HUES6 (cell line): Measurements from ENCODE around the gene ANKRD16.

Experiments
- H3K27ac ChIP-seq: 2 replicates; pipeline ENCODE4 v1.7.0; 2013; ENCODE audit warnings: low read depth, mild to moderate bottlenecking, low read length, inconsistent platforms
- H3K27me3 ChIP-seq: 2 replicates; pipeline ENCODE4 v1.6.1; 2013; ENCODE audit warnings: low read length; ENCODE audit not compliant: control insufficient read depth, insufficient read depth
- H3K36me3 ChIP-seq: 2 replicates; pipeline ENCODE4 v1.6.1; 2013; ENCODE audit warnings: low read length; ENCODE audit not compliant: control insufficient read depth, insufficient read depth
- H3K4me1 ChIP-seq: 2 replicates; pipeline ENCODE4 v1.6.1; 2013; ENCODE audit warnings: low read length; ENCODE audit not compliant: control insufficient read depth, insufficient read depth
- H3K4me3 ChIP-seq: 2 replicates; pipeline ENCODE4 v1.5.1; 2013; ENCODE audit warnings: low read depth, low read length
- H3K9ac ChIP-seq: one replicate; pipeline ENCODE4 v1.6.1; 2013; ENCODE audit warnings: mild to moderate bottlenecking, low read length
- H3K9me3 ChIP-seq: 2 replicates; pipeline ENCODE4 v1.6.1; 2013; ENCODE audit warnings: low read depth, low read length; ENCODE audit not compliant: control insufficient read depth, insufficient read depth

The ANKRD16 gene

GRCh38 chr10:5903563-5903962 lies 13.9 kb upstream of the ANKRD16 start:
- Histone ChIP-seq H3K9me3 (no peaks in the 10 kb centered on the region), H3K4me1 (no peaks in the 10 kb centered on the region), H3K36me3 (peaks cover 17% of the 10 kb centered on the region), H3K4me3 (no peak overlapping the region), H3K27me3 (no peaks in the 10 kb centered on the region), H3K9ac (no peak overlapping the region), H3K27ac (no peak overlapping the region)

- Histone ChIP-seq H3K9ac (no peak overlapping the region), H3K27ac (no peak overlapping the region), H3K9me3 (no peaks in the 10 kb centered on the region), H3K4me1 (no peaks in the 10 kb centered on the region), H3K27me3 (no peaks in the 10 kb centered on the region), H3K4me3 (no peak overlapping the region), H3K36me3 (peaks cover 16% of the 10 kb centered on the region)
Measured at GRCh38 chr10:5902511-5903274, 13.0 kb upstream of the ANKRD16 start.

GRCh38 chr10:5900247-5900646 lies 10.6 kb upstream of the ANKRD16 start:
- Histone ChIP-seq H3K9me3 (no peaks in the 10 kb centered on the region), H3K4me3 (no peak overlapping the region), H3K27me3 (no peaks in the 10 kb centered on the region), H3K36me3 (peaks cover 12% of the 10 kb centered on the region), H3K4me1 (no peaks in the 10 kb centered on the region), H3K9ac (no peak overlapping the region), H3K27ac (no peak overlapping the region)

- peaks cover 31% of the 10 kb centered on the region for H3K36me3 ChIP-seq
- no peak overlapping the region for H3K27ac ChIP-seq
- H3K4me1 ChIP-seq: no peaks in the 10 kb centered on the region
- H3K27me3 ChIP-seq: no peaks in the 10 kb centered on the region
- H3K9me3 ChIP-seq: no peaks in the 10 kb centered on the region
- H3K4me3 ChIP-seq: no peak overlapping the region
- no peak overlapping the region for H3K9ac ChIP-seq
Measured at GRCh38 chr10:5898163-5898562, 8.5 kb upstream of the ANKRD16 start.

GRCh38 chr10:5897504-5897903 lies 7.8 kb upstream of the ANKRD16 start:
- Histone ChIP-seq H3K36me3 (peaks cover 33% of the 10 kb centered on the region), H3K4me3 (no peak overlapping the region)

GRCh38 chr10:5897053-5897340 lies 7.3 kb upstream of the ANKRD16 start:
- Histone ChIP-seq H3K36me3 (peaks cover 33% of the 10 kb centered on the region), H3K4me1 (no peaks in the 10 kb centered on the region), H3K27ac (no peak overlapping the region), H3K9ac (no peak overlapping the region), H3K27me3 (no peaks in the 10 kb centered on the region), H3K4me3 (no peak overlapping the region), H3K9me3 (no peaks in the 10 kb centered on the region)

More at GRCh38 chr10:5897504-5897903, 7.8 kb upstream of the ANKRD16 start:
- Histone ChIP-seq H3K4me1 (no peaks in the 10 kb centered on the region), H3K9me3 (no peaks in the 10 kb centered on the region), H3K27me3 (no peaks in the 10 kb centered on the region), H3K27ac (no peak overlapping the region), H3K9ac (no peak overlapping the region)

GRCh38 chr10:5896208-5897052 lies 6.7 kb upstream of the ANKRD16 start:
- Histone ChIP-seq H3K36me3 (peaks cover 33% of the 10 kb centered on the region), H3K9me3 (no peaks in the 10 kb centered on the region), H3K27ac (no peak overlapping the region), H3K27me3 (no peaks in the 10 kb centered on the region), H3K4me1 (no peaks in the 10 kb centered on the region), H3K9ac (no peak overlapping the region), H3K4me3 (no peak overlapping the region)

- H3K27me3 ChIP-seq: no peaks in the 10 kb centered on the region
- H3K36me3 ChIP-seq: peaks cover 33% of the 10 kb centered on the region
- H3K4me3 ChIP-seq: no peak overlapping the region
- H3K9ac ChIP-seq: no peak overlapping the region
- H3K4me1 ChIP-seq: peaks cover 6% of the 10 kb centered on the region; the same call in 1 of the 2 replicates
- no peak overlapping the region for H3K27ac ChIP-seq
- H3K9me3 ChIP-seq: no peaks in the 10 kb centered on the region
Measured at GRCh38 chr10:5895804-5896203, 6.1 kb upstream of the ANKRD16 start.

GRCh38 chr10:5895365-5895764 lies 5.7 kb upstream of the ANKRD16 start:
- no peak overlapping the region for H3K9ac ChIP-seq
- H3K9me3 ChIP-seq: no peaks in the 10 kb centered on the region
- no peaks in the 10 kb centered on the region for H3K27me3 ChIP-seq
- H3K4me1 ChIP-seq: peaks cover 7% of the 10 kb centered on the region; the same call in 1 of the 2 replicates
- peaks cover 33% of the 10 kb centered on the region for H3K36me3 ChIP-seq
- H3K4me3 ChIP-seq: no peak overlapping the region
- H3K27ac ChIP-seq: no peak overlapping the region

- peaks cover 7% of the 10 kb centered on the region; the same call in 1 of the 2 replicates for H3K4me1 ChIP-seq
- peaks cover 33% of the 10 kb centered on the region for H3K36me3 ChIP-seq
- no peak overlapping the region for H3K9ac ChIP-seq
- no peaks in the 10 kb centered on the region for H3K9me3 ChIP-seq
- H3K27me3 ChIP-seq: no peaks in the 10 kb centered on the region
- H3K27ac ChIP-seq: no peak overlapping the region
- H3K4me3 ChIP-seq: no peak overlapping the region
Measured at GRCh38 chr10:5894873-5895272, 5.2 kb upstream of the ANKRD16 start.

GRCh38 chr10:5894403-5894802 lies 4.7 kb upstream of the ANKRD16 start:
- Histone ChIP-seq H3K36me3 (peaks cover 33% of the 10 kb centered on the region), H3K4me3 (no peak overlapping the region), H3K27ac (no peak overlapping the region), H3K9me3 (no peaks in the 10 kb centered on the region), H3K27me3 (no peaks in the 10 kb centered on the region), H3K9ac (no peak overlapping the region), H3K4me1 (peaks cover 7% of the 10 kb centered on the region; the same call in 1 of the 2 replicates)
